Measurements from ENCODE around the gene FAF1. TPM values are rescaled to one million over a fixed set of nuclear protein-coding genes. Genes with fewer than 3 reads are reported as not detected.

FAF1 gene
- total and polyA plus RNA-seq, 9 of the 15 experiments (the other 6 are each of a cell fraction or from before 2014, with no cell fraction given) = 48.7 to 225 (median 118) TPM

- no peak for TF ChIP-seq ZBTB33 (CRISPR knock-in tag; IDR thresholded peaks at IDR 0.05)
- TF ChIP-seq ZBTB40 (IDR thresholded peaks at IDR 0.05) = no peak
- TF ChIP-seq ZBTB40 (CRISPR knock-in tag; IDR thresholded peaks at IDR 0.05) = no peak
- TF ChIP-seq ZNF584 (CRISPR knock-in tag; IDR thresholded peaks at IDR 0.05; ENCODE audit: low read depth) = peak; percentile 19; the same call in 1 of the 2 replicates
- TF ChIP-seq BCOR (IDR thresholded peaks at IDR 0.05) = no peak
- TF ChIP-seq ZBED1 (IDR thresholded peaks at IDR 0.05) = no peak
- TF ChIP-seq TAF9B (IDR thresholded peaks at IDR 0.05; ENCODE audit: partially characterized antibody) = no peak
- no peak for TF ChIP-seq E4F1 (CRISPR knock-in tag; IDR thresholded peaks at IDR 0.05; ENCODE audit: borderline replicate concordance)
- no peak; the same call in 1 of the 2 replicates for TF ChIP-seq RAD51 (IDR thresholded peaks at IDR 0.05; ENCODE audit: borderline replicate concordance, low read depth)
- no peak for TF ChIP-seq ZNF280B (CRISPR knock-in tag; IDR thresholded peaks at IDR 0.05)
- no peak for TF ChIP-seq IFI16 (CRISPR knock-in tag; IDR thresholded peaks at IDR 0.05)
- no peak for TF ChIP-seq FOXK1 (CRISPR knock-in tag; IDR thresholded peaks at IDR 0.05; ENCODE audit: borderline replicate concordance)
Measured at GRCh38 chr1:50967416-50968157, 7.5 kb upstream of the FAF1 start (continued).

All from K562 (cell line).